DMS114 treated with DMSO at 0.1 percent for 48 hours (cell line): ENCODE measurements around the gene FAM120B.
"Not testable (repeated sequence)": the region's sequence is repeated elsewhere in the genome, so short reads cannot be mapped to it uniquely, and the experiment has no call there.

Experiments
- DNase-seq: peaks from one replicate; lab custom pipeline; 2025; ENCODE audit not compliant: unreplicated experiment; lab: John Stamatoyannopoulos, UW

Gene FAM120B

GRCh38 chr6:170355190-170355589, 48.6 kb downstream of the FAM120B start:
- DNase-seq: not testable (repeated sequence)

GRCh38 chr6:170355661-170356060, 49.1 kb downstream of the FAM120B start:
- DNase-seq: no peak

- no peak for DNase-seq
Observed at GRCh38 chr6:170357812-170358211, 51.3 kb downstream of the FAM120B start.

GRCh38 chr6:170358496-170358895, 51.9 kb downstream of the FAM120B start:
- DNase-seq: no peak

GRCh38 chr6:170360476-170360875, 53.9 kb downstream of the FAM120B start:
- no peak for DNase-seq

GRCh38 chr6:170361335-170361734, 54.8 kb downstream of the FAM120B start:
- no peak for DNase-seq

- DNase-seq: no peak
Observed at GRCh38 chr6:170362121-170362520, 55.6 kb downstream of the FAM120B start.

GRCh38 chr6:170363255-170363654, 56.7 kb downstream of the FAM120B start:
- no peak for DNase-seq

GRCh38 chr6:170365121-170365520, 58.6 kb downstream of the FAM120B start:
- DNase-seq: no peak

- DNase-seq: no peak
Observed at GRCh38 chr6:170365593-170365992, 59.0 kb downstream of the FAM120B start.

GRCh38 chr6:170366248-170366960, 59.8 kb downstream of the FAM120B start:
- no peak for DNase-seq

- no peak for DNase-seq
Observed at GRCh38 chr6:170367241-170367640, 60.7 kb downstream of the FAM120B start.

- DNase-seq: no peak
Observed at GRCh38 chr6:170368544-170368943, 62.0 kb downstream of the FAM120B start.

- no peak for DNase-seq
Observed at GRCh38 chr6:170369403-170369802, 62.8 kb downstream of the FAM120B start.

GRCh38 chr6:170370416-170370815, 63.9 kb downstream of the FAM120B start:
- DNase-seq: no peak

GRCh38 chr6:170371080-170371479, 64.5 kb downstream of the FAM120B start:
- DNase-seq: no peak

GRCh38 chr6:170371588-170371987, 65.0 kb downstream of the FAM120B start:
- no peak for DNase-seq

GRCh38 chr6:170372380-170373325, 66.1 kb downstream of the FAM120B start:
- DNase-seq: no peak

- no peak for DNase-seq
Observed at GRCh38 chr6:170374571-170375444, 68.2 kb downstream of the FAM120B start.

- DNase-seq: no peak
Observed at GRCh38 chr6:170375661-170376060, 69.1 kb downstream of the FAM120B start.

- no peak for DNase-seq
Observed at GRCh38 chr6:170376386-170377043, 70.0 kb downstream of the FAM120B start.
